Measurements from ENCODE around the gene PDE3A.

The PDE3A gene

GRCh38 chr12:20451761-20452160, 83.4 kb downstream of the PDE3A start:
- Mint-ChIP-seq H3K27ac (no peak overlapping the region), H3K4me3 (no peak overlapping the region), H3K9me3 (no peaks in the 10 kb centered on the region), H3K4me1 (no peaks in the 10 kb centered on the region), H3K36me3 (no peaks in the 10 kb centered on the region)
- ATAC-seq (peak; percentile 24), DNase-seq (ENCODE audit: low spot score in 2 of 2) (no peak)

DNA sequence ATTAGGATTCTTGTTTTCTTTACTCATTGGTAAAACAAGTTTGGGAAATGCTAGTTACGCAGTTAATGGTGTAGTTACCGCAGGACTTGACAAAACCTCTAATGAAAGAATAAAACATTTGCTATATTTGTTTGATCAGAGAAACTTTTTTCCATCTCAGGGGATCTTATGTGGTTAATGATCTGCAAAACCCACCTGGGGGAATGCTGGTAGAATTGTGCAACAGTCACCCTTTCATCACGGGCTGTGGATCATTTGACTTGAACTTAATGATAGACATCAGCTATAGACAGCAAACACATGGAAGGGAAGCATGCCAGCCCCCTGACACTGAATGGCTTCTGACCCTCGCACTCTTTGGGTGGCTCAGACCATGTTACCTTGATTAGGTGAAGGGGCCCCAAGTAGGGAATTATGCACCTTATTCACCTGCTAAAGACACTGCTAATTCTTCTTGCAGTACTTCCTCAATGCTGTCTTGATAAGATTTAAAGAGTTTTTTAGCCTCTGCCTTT, 84.2 kb downstream of the PDE3A start:
- H3K9me3 Mint-ChIP-seq, result no peaks in the 10 kb centered on the region
- ATAC-seq, result no peak
- no peak overlapping the region for H3K27ac Mint-ChIP-seq
- H3K4me3 Mint-ChIP-seq, result no peak overlapping the region
- DNase-seq (ENCODE audit: low spot score in 2 of 2), result no peak
- no peaks in the 10 kb centered on the region for H3K4me1 Mint-ChIP-seq
- no peaks in the 10 kb centered on the region for H3K36me3 Mint-ChIP-seq

- Mint-ChIP-seq H3K9me3 (no peaks in the 10 kb centered on the region), H3K36me3 (no peaks in the 10 kb centered on the region), H3K4me1 (no peaks in the 10 kb centered on the region), H3K27ac (no peak overlapping the region), H3K4me3 (no peak overlapping the region)
- no peak for DNase-seq (ENCODE audit: low spot score in 2 of 2)
- no peak for ATAC-seq
These were observed 85.5 kb downstream of the PDE3A start for GRCh38 chr12:20453756-20454310.

DNA sequence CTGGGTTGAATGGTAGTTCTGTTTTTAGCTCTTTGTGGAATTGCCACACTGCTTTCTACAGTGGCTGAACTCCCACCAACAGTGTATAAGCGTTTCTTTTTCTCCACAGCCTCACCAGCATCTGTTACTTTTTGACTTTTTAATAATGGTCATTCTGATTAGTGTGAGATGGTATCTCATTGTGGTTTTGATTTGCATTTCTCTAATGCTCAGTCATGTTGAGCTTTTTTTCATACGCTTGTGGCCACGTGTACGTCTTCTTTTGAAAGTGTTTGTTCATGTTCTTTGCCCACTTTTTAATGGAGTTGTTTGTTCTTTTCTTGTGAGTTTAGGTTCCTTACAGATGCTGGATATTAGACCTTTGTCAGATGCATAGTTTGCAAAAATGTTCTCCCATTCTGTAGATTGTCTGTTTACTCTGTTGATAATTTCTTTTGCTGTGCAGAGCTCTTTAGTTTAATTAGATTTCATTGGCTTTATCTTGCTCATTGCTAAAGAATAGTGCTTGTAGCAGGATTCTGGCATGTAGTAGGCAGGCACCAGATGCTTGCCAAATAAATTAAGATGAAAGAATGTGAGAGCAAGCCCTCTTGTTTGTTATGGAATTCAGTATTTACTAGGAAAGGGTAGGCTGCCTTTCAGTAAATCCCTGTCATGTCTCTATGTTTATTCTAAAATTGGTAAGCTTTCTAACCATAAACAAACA, 86.8 kb downstream of the PDE3A start:
- H3K27ac Mint-ChIP-seq, result no peak overlapping the region
- H3K36me3 Mint-ChIP-seq, result no peaks in the 10 kb centered on the region
- ATAC-seq, result no peak
- H3K4me3 Mint-ChIP-seq, result no peak overlapping the region
- no peaks in the 10 kb centered on the region for H3K9me3 Mint-ChIP-seq
- DNase-seq (ENCODE audit: low spot score in 2 of 2), result no peak
- H3K4me1 Mint-ChIP-seq, result no peaks in the 10 kb centered on the region

GRCh38 chr12:20457582-20457981, 89.2 kb downstream of the PDE3A start:
- H3K36me3 Mint-ChIP-seq, result no peaks in the 10 kb centered on the region
- ATAC-seq (no peak), DNase-seq (ENCODE audit: low spot score in 2 of 2) (no peak)
- H3K4me3 Mint-ChIP-seq, result no peak overlapping the region
- H3K4me1 Mint-ChIP-seq, result no peaks in the 10 kb centered on the region
- H3K27ac Mint-ChIP-seq, result no peak overlapping the region
- H3K9me3 Mint-ChIP-seq, result no peaks in the 10 kb centered on the region

DNA sequence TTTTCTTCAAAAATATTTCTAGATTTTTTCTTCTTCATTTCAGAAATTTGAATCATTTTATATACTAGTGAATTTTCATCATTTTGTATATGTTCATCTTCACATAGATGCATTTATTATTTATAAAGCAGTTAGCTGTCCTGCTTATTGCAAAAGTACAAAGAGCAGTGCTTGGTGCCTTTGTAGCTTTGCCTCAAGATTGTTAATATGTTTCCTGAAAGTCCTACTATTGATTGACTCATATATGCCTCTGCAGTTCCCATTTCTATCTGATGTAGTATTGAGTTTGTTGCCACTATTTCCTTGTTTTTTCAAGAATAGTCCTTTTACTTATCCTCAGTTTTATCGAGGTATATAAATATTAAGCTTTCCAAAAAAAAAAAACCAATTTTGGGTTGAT, 89.7 kb downstream of the PDE3A start:
- Mint-ChIP-seq H3K27ac (no peak overlapping the region), H3K36me3 (no peaks in the 10 kb centered on the region), H3K4me1 (no peaks in the 10 kb centered on the region), H3K4me3 (no peak overlapping the region), H3K9me3 (no peaks in the 10 kb centered on the region)
- DNase-seq (ENCODE audit: low spot score in 2 of 2), result no peak
- no peak for ATAC-seq

- no peak overlapping the region for H3K4me3 Mint-ChIP-seq
- H3K4me1 Mint-ChIP-seq, result no peaks in the 10 kb centered on the region
- ATAC-seq, result no peak
- no peak overlapping the region for H3K27ac Mint-ChIP-seq
- H3K9me3 Mint-ChIP-seq, result no peaks in the 10 kb centered on the region
- no peaks in the 10 kb centered on the region for H3K36me3 Mint-ChIP-seq
- no peak for DNase-seq (ENCODE audit: low spot score in 2 of 2)
These were observed 91.6 kb downstream of the PDE3A start for GRCh38 chr12:20459920-20460319.

DNA sequence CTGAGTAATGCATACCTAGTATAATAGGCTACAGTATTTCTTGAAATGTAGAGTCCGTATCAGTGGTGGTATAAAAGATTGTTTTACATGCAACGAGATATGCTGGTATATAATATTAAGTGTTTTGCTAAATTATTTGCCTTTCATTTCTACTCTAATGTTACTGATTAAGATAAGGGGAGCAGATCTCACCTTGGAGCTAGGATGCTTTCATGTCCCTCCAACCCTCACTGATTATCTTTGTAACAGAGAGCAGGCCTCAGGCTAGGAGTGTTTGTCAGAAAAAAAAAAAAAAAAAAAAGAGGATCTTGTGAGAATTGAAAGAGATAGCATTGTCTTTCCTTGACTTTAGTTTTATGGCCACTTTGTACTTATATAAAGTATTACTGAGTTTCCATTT, 92.6 kb downstream of the PDE3A start:
- no peak for ATAC-seq

DNA sequence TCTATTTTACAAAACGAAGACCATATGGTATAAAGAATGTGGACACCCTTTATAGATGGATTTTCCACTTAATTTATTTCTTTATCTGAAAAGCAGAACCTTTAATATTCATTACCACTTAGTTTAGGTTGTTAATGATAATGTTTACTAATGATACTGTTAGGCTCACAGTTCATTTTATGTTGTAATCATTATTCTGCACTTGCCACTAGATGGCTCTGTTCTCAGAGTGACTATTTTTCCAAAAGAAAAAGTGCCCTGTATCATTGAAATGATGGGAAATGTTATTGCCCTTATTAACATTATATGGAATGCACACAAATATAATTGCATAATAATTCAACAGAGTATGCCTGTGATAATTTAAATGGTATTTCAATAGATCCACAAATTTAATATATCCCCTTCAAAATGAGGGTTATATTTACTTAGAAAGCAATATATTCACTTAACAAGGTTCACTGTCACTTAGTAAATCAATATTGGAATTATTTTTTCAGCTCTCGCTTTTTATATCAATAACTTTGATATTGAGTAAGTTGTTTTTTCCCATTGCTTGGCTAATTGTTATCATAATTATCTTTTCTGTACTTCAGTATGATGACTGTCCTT, 95.7 kb downstream of the PDE3A start:
- Mint-ChIP-seq H3K4me1 (no peaks in the 10 kb centered on the region), H3K27ac (no peak overlapping the region), H3K36me3 (no peaks in the 10 kb centered on the region), H3K9me3 (no peaks in the 10 kb centered on the region), H3K4me3 (no peak overlapping the region)
- no peak for DNase-seq (ENCODE audit: low spot score in 2 of 2)
- no peak for ATAC-seq

More for the DNA sequence above, 92.6 kb downstream of the PDE3A start:
- no peak overlapping the region for H3K4me3 Mint-ChIP-seq
- H3K36me3 Mint-ChIP-seq, result no peaks in the 10 kb centered on the region
- no peak for DNase-seq (ENCODE audit: low spot score in 2 of 2)
- no peaks in the 10 kb centered on the region for H3K9me3 Mint-ChIP-seq
- H3K27ac Mint-ChIP-seq, result no peak overlapping the region
- H3K4me1 Mint-ChIP-seq, result no peaks in the 10 kb centered on the region

GRCh38 chr12:20469300-20469699, 101.0 kb downstream of the PDE3A start:
- ATAC-seq (no peak), DNase-seq (ENCODE audit: low spot score in 2 of 2) (no peak)
- Mint-ChIP-seq H3K9me3 (no peaks in the 10 kb centered on the region), H3K4me1 (no peaks in the 10 kb centered on the region), H3K4me3 (no peak overlapping the region), H3K36me3 (no peaks in the 10 kb centered on the region), H3K27ac (no peak overlapping the region)

GRCh38 chr12:20469756-20470155, 101.4 kb downstream of the PDE3A start:
- Mint-ChIP-seq H3K4me1 (no peaks in the 10 kb centered on the region), H3K27ac (no peak overlapping the region), H3K36me3 (no peaks in the 10 kb centered on the region), H3K4me3 (no peak overlapping the region), H3K9me3 (no peaks in the 10 kb centered on the region)
- ATAC-seq, result no peak
- no peak for DNase-seq (ENCODE audit: low spot score in 2 of 2)

- H3K4me3 Mint-ChIP-seq, result no peak overlapping the region
- no peak for DNase-seq (ENCODE audit: low spot score in 2 of 2)
- no peaks in the 10 kb centered on the region for H3K36me3 Mint-ChIP-seq
- no peak overlapping the region for H3K27ac Mint-ChIP-seq
- H3K9me3 Mint-ChIP-seq, result no peaks in the 10 kb centered on the region
- H3K4me1 Mint-ChIP-seq, result no peaks in the 10 kb centered on the region
- ATAC-seq, result no peak
These were observed 103.9 kb downstream of the PDE3A start for GRCh38 chr12:20472102-20472782.

GRCh38 chr12:20473133-20473532, 104.8 kb downstream of the PDE3A start:
- no peak overlapping the region for H3K27ac Mint-ChIP-seq
- no peaks in the 10 kb centered on the region for H3K36me3 Mint-ChIP-seq

GRCh38 chr12:20474016-20474415, 105.7 kb downstream of the PDE3A start:
- DNase-seq (ENCODE audit: low spot score in 2 of 2) (no peak), ATAC-seq (no peak)
- Mint-ChIP-seq H3K27ac (no peak overlapping the region), H3K4me1 (no peaks in the 10 kb centered on the region), H3K4me3 (no peak overlapping the region), H3K9me3 (no peaks in the 10 kb centered on the region), H3K36me3 (no peaks in the 10 kb centered on the region)

More at GRCh38 chr12:20473133-20473532, 104.8 kb downstream of the PDE3A start:
- ATAC-seq (no peak), DNase-seq (ENCODE audit: low spot score in 2 of 2) (no peak)
- H3K4me1 Mint-ChIP-seq, result no peaks in the 10 kb centered on the region
- H3K4me3 Mint-ChIP-seq, result no peak overlapping the region
- no peaks in the 10 kb centered on the region for H3K9me3 Mint-ChIP-seq

DNA sequence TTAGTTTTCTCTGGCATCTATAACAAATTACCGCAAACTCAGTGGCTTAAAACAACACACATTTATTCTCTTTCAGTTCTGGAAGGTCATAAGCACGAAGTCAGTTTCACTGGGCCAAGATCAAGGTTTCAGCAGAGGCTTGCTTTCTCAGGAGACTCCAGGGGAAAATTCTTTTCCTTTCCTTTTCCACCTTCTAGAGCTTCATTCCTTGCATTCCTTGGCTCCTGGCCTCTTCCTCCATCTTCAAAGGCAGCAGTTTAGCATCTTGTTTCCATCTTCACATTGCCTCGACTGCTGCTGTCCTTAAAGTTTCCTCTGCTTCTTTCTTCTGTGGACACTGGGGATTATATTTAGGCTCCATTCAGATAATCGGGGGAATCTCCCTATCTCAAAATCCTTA, 106.1 kb downstream of the PDE3A start:
- Mint-ChIP-seq H3K4me3 (no peak overlapping the region), H3K27ac (no peak overlapping the region), H3K36me3 (no peaks in the 10 kb centered on the region), H3K9me3 (no peaks in the 10 kb centered on the region), H3K4me1 (no peaks in the 10 kb centered on the region)
- ATAC-seq (no peak), DNase-seq (ENCODE audit: low spot score in 2 of 2) (no peak)

- DNase-seq (ENCODE audit: low spot score in 2 of 2) (no peak), ATAC-seq (no peak)
- Mint-ChIP-seq H3K36me3 (no peaks in the 10 kb centered on the region), H3K27ac (no peak overlapping the region), H3K4me1 (no peaks in the 10 kb centered on the region), H3K4me3 (no peak overlapping the region), H3K9me3 (no peaks in the 10 kb centered on the region)
These were observed 107.2 kb downstream of the PDE3A start for GRCh38 chr12:20475542-20475941.
